8988T (cell line): ENCODE measurements around the gene ABCC1.
"Not testable (repeated sequence)": the region's sequence is repeated elsewhere in the genome, so short reads cannot be mapped to it uniquely, and the experiment has no call there.

ENCODE experiments used
- DNase-seq: peaks from one replicate; pipeline ENCODE4 v3.0.0; 2011

ABCC1 gene

GRCh38 chr16:15946257-15947044 is 3.0 kb upstream of the ABCC1 start:
- DNase-seq, result no peak

DNA sequence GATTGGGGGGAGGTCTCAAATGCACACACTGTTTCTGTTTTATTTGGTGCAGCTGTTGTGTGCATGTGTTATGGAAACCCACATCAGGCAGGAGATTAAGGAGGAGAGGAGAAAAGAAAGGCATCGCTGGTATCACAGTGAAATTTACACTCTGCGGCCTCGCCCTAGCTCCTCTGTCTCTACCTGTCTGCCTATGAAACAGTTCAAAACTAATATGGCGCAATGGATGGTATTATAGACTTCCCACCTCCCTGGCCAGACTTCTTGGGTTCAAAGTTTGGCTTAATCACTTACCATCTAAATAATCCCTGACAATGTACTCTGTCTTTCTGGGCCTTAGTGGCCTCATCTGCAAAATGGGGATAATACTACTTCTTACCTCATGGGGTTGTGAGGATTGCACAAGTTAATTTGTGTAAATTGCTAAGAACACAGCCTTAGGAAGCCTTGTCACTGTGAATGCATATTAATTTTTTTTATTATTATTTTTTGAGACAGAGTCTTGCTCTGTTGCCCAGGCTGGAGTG is 1.4 kb upstream of the ABCC1 start:
- no peak for DNase-seq

- no peak for DNase-seq
Observed at GRCh38 chr16:15948532-15949209, 745 bp upstream of the ABCC1 start.

- DNase-seq, result peak; percentile 46
Observed at GRCh38 chr16:15950161-15950854, 892 bp downstream of the ABCC1 start.

GRCh38 chr16:15950869-15951268 is 1.5 kb downstream of the ABCC1 start:
- DNase-seq, result no peak

GRCh38 chr16:15951852-15952251 is 2.4 kb downstream of the ABCC1 start:
- no peak for DNase-seq

GRCh38 chr16:15952265-15952711 is 2.9 kb downstream of the ABCC1 start:
- no peak for DNase-seq

DNA sequence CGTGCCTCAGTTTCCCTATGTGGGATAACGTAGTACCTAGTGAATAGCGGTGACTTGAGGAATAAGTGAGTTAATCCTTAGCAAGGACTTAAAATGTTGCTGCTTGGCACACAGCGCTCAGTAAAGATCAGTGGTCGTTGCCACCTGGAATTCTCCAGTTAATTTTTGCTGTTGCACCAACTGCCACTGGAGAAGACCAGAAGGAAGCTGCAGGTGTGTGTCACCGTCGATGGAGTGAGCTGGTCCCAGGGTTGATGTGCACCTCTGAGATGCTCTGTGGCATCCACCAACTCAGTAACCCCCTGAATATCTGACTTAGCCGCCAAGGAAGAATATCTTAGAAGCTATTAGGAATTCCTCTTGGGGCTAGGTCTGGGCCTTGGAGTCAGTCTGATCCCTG is 4.1 kb downstream of the ABCC1 start:
- DNase-seq, result no peak

- no peak for DNase-seq
Observed at GRCh38 chr16:15953929-15954813, 4.8 kb downstream of the ABCC1 start.

- no peak for DNase-seq
Observed at GRCh38 chr16:15954814-15955151, 5.4 kb downstream of the ABCC1 start.

GRCh38 chr16:15955425-15955824 is 6.0 kb downstream of the ABCC1 start:
- no peak for DNase-seq

- not testable (repeated sequence) for DNase-seq
Observed at GRCh38 chr16:15956106-15956505, 6.7 kb downstream of the ABCC1 start.

- no peak for DNase-seq
Observed at GRCh38 chr16:15958703-15959348, 9.4 kb downstream of the ABCC1 start.

DNA sequence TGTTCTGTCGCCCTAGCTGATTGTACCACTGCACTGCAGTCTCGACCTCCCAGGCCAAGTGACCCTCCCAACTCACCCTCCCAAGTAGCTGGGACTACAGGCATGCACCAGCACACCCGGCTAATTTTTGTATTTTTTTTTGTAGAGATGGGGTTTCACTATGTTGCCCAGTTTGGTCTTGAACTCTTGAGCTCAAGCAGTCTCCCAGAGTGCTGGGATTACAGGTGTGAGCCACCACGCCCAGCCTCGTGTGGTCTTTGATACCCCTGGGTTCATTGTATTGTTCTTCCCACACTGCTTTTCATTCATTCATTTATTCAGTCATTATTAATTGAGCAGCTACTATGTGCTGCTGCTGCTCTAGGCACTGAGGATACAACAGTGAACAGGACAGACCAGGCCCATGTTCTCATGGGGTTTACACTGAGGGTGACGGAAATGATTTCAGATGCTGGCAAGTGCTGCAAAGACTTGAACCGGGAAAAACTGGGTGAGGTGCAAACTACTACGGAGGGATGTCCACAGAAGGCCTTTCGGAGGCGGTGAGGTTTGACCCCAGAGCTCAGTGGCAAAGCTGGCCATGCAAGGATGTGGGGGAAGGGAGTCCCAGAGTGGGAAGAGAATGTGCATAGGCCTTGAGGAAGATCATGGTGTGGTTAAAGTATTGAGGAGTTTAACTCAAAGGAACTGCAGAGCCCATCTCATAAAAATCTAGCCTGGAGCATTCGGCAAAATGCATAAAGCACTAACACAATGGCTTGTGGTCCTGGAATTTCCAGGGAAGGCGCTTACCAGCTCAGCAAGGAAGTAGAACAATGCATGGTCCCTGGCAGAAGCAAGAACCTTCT is 10.9 kb downstream of the ABCC1 start:
- no peak for DNase-seq

GRCh38 chr16:15961060-15961511 is 11.7 kb downstream of the ABCC1 start:
- no peak for DNase-seq

- no peak for DNase-seq
Observed at GRCh38 chr16:15961571-15962090, 12.2 kb downstream of the ABCC1 start.

DNA sequence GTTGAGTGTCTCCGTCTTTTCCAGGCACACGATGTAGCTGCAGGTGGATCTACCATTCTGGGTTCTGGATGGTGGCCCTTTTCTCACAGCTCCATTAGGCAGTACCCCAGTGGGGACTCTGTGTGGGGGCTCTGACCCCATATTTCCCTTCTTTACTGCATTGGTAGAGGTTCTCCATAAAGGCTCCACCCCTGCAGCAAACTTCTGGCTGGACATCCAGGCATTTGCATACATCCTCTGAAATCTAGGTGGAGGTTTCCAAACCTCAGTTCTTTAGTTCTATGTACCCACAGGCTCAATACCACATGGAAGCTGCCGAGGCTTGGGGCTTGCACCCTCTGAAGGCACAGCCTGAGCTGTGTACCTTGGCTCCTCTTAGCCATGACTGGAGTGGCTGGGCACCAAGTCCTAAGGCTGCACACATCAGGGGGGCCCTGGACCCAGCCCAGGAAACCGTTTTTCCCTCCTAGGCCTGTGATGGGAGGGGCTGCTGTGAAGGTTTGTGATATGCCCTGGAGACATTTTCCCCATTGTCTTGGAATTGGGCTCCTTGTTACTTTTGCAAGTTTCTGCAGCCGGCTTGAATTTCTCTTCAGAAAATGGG is 14.0 kb downstream of the ABCC1 start:
- no peak for DNase-seq

DNA sequence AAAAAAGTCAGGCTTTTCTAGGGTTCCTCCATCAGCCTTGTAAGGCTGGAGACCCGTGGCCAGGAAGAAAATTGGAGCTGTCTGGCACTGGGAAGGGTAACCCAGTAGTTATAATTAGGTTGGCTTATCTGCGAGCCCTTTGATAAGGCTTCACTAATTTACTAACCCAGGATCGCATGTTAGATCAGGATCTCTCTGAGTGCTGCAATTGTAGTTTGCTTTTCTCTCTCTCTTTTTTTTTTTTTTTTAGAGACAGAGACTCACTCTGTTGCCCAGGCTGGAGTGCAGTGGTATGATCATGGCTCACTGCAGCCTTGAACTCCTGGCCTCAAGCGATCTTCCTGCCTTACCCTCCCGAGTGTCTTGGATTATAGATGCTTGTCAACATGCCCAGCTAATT is 17.0 kb downstream of the ABCC1 start:
- DNase-seq, result no peak

DNA sequence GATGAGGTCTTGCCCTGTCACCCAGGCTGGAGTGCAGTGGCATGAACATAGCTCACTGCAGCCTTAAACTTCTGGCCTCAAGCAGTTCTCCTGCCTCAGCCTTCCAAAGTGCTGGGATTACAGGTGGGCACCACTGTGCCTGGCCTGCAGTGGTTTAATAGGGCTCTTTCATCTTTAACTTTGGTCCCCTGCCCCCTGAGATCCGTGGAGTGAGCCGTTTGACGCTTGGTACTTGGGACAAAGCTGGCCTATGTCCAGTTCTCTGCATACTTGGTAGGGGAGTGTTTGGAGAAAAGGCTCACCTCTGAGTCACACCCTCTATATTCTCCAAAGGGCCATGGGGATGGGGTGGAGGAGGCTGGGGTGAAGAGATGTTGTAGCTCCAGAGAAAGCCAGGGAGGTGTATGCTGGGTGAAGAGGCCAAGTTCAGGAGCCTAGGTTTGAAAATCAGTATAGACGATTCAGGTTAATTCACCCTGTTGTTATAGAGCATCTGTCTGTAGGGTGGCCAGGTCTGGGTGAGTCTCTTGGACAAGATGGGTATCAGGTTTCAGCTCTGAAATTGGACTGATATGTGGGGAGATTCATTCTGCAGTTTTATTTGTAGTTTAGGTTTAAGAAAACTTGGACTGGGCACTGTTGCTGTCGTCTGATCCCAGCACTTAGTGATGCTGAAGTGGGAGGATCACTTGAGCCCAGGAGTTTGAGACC is 17.6 kb downstream of the ABCC1 start:
- DNase-seq, result peak; percentile 51
